Endothelial cell of umbilical vein (primary cell): Measurements from ENCODE around the gene GLI3.

ENCODE experiments used
- MYC ChIP-seq: IDR thresholded peaks from one replicate; pipeline ENCODE4 v1.6.1; 2011; ENCODE audit warnings: mild to moderate bottlenecking, low read depth, low read length
- TF ChIP-seq, protein P1 (sequence below), 2 donors: IDR thresholded peaks; 1 replicate in 1 of 2; 2 replicates in 1 of 2; pipeline ENCODE4 v1.5.1; 2011; ENCODE audit warnings: low read length in 2 of 2, mild to moderate bottlenecking in 2 of 2, moderate library complexity in 2 of 2, control low read depth in 1 of 2, inconsistent platforms in 1 of 2, low read depth in 1 of 2; ENCODE audit not compliant: insufficient read depth in 1 of 2; ENCODE audit errors: extremely low read depth in 1 of 2

DNA sequence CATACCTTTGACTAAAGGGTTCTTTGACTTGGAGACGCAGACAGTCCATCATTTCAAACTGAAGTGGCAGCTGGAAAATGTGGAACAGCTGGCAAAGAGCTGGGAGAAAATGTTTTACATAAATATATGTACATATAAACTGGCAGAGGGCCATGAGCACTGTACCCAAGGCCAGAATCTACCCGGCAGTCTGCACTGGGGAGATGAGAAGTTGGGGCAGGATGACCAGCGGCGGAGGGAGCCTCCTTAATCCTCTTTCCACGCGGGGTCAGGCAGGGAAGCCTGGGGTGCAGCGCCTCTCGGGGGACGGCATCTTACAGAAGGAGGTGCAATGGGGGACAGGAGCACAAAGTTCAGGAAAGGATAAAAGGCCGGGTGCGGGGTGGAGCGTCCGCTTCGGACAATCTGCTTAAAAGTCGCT, 1.3 kb downstream of the GLI3 start:
- TF ChIP-seq, protein P1, sequence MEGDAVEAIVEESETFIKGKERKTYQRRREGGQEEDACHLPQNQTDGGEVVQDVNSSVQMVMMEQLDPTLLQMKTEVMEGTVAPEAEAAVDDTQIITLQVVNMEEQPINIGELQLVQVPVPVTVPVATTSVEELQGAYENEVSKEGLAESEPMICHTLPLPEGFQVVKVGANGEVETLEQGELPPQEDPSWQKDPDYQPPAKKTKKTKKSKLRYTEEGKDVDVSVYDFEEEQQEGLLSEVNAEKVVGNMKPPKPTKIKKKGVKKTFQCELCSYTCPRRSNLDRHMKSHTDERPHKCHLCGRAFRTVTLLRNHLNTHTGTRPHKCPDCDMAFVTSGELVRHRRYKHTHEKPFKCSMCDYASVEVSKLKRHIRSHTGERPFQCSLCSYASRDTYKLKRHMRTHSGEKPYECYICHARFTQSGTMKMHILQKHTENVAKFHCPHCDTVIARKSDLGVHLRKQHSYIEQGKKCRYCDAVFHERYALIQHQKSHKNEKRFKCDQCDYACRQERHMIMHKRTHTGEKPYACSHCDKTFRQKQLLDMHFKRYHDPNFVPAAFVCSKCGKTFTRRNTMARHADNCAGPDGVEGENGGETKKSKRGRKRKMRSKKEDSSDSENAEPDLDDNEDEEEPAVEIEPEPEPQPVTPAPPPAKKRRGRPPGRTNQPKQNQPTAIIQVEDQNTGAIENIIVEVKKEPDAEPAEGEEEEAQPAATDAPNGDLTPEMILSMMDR (IDR thresholded peaks at IDR 0.05; ENCODE audit: extremely low read depth in 1 of 2, insufficient read depth in 1 of 2, low read depth in 1 of 2, low read length in 2 of 2), result no peak
- TF ChIP-seq MYC, result no peak
